Measurements from ENCODE around the gene ATP1A2. TPM values are rescaled to one million over a fixed set of nuclear protein-coding genes. Genes with fewer than 3 reads are reported as not detected.

Gene ATP1A2
- total RNA-seq, 1 experiment from 2014 or later = not detected

DNA sequence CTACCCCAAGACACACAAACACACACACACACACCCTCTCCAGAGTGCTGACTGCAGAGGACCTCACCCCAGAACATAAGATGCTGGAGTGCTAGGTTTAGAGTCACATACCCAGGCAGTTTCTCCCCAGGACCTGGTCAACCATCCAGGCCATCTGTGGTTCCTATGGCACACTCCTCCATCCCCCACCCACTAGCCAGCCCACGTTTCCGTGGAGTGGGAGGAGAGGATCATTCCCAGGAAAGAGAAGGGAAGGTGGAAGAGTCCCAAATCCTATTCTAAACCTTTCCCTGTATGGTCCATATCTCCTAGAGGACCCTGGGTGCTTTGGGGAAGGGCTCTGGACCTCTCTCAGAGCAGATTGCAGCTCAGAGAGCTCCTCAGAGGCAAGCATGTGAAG lies 33.1 kb upstream of the ATP1A2 start:
- Histone ChIP-seq H3K27me3 (ENCODE audit: low read length) (no peaks in the 10 kb centered on the region), H3K9me2 (replicated peaks; ENCODE audit: insufficient read depth, low read length) (no peaks in the 10 kb centered on the region), H4K20me1 (ENCODE audit: insufficient read depth, low read depth, low read length) (no peaks in the 10 kb centered on the region; the same call in 1 of the 2 replicates), H2AFZ (ENCODE audit: low read length) (no peak overlapping the region), H3K4me3 (ENCODE audit: low read length) (no peak overlapping the region), H3K9ac (ENCODE audit: low read length) (no peak overlapping the region), H3K36me3 (ENCODE audit: insufficient read depth, low read length) (0 out of 2 replicates have a peak, but pooled peaks cover 3% of the 10 kb centered on the region), H3K4me2 (ENCODE audit: low read depth, low read length, poor library complexity, severe bottlenecking) (no peak overlapping the region), H3K79me2 (ENCODE audit: low read length) (no peaks in the 10 kb centered on the region), H3K4me1 (ENCODE audit: low read length) (peaks cover 4% of the 10 kb centered on the region; the same call in 1 of the 2 replicates), H3K27ac (ENCODE audit: low read length) (no peak overlapping the region), H3K9me3 (ENCODE audit: low read length) (no peaks in the 10 kb centered on the region)
- no peak for DNase-seq

DNA sequence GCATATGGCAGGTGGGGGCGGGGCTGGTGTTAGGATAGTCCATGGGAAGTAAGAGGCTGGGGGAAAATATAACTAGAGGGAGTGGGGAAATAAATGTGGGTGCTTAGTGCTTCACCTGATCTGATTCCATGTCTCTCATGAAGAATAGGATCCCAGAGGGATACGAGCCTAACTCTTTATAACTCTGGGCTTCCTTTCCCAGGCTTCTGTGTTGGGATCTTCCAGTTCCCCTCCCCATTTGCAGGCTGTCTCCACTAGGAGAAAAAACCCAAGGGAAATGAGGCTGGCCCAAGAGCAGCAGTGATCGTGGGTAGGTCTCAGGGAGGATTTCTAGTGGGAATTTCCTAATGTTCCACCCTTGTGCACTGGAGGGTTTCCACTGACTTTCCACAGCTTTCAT lies 32.6 kb upstream of the ATP1A2 start:
- no peak overlapping the region for H3K27ac ChIP-seq (ENCODE audit: low read length)
- no peaks in the 10 kb centered on the region for H3K27me3 ChIP-seq (ENCODE audit: low read length)
- peaks cover 3% of the 10 kb centered on the region; the same call in 1 of the 2 replicates for H3K4me1 ChIP-seq (ENCODE audit: low read length)
- H3K9me3 ChIP-seq (ENCODE audit: low read length) = no peaks in the 10 kb centered on the region
- no peak overlapping the region for H3K4me3 ChIP-seq (ENCODE audit: low read length)
- DNase-seq = no peak
- H3K9me2 ChIP-seq (replicated peaks; ENCODE audit: insufficient read depth, low read length) = no peaks in the 10 kb centered on the region
- H3K36me3 ChIP-seq (ENCODE audit: insufficient read depth, low read length) = 0 out of 2 replicates have a peak, but pooled peaks cover 3% of the 10 kb centered on the region
- H2AFZ ChIP-seq (ENCODE audit: low read length) = no peak overlapping the region
- H3K4me2 ChIP-seq (ENCODE audit: low read depth, low read length, poor library complexity, severe bottlenecking) = no peak overlapping the region
- no peak overlapping the region for H3K9ac ChIP-seq (ENCODE audit: low read length)
- no peaks in the 10 kb centered on the region; the same call in 1 of the 2 replicates for H4K20me1 ChIP-seq (ENCODE audit: insufficient read depth, low read depth, low read length)
- no peaks in the 10 kb centered on the region for H3K79me2 ChIP-seq (ENCODE audit: low read length)

DNA sequence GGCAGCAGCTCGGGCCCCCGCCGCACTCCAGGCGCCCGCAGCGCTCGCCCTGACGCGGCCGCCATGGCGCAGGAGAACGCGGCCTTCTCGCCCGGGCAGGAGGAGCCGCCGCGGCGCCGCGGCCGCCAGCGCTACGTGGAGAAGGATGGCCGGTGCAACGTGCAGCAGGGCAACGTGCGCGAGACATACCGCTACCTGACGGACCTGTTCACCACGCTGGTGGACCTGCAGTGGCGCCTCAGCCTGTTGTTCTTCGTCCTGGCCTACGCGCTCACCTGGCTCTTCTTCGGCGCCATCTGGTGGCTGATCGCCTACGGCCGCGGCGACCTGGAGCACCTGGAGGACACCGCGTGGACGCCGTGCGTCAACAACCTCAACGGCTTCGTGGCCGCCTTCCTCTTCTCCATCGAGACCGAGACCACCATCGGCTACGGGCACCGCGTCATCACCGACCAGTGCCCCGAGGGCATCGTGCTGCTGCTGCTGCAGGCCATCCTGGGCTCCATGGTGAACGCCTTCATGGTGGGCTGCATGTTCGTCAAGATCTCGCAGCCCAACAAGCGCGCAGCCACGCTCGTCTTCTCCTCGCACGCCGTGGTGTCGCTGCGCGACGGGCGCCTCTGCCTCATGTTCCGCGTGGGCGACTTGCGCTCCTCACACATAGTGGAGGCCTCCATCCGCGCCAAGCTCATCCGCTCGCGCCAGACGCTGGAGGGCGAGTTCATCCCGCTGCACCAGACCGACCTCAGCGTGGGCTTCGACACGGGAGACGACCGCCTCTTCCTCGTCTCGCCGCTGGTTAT lies 31.4 kb upstream of the ATP1A2 start:
- Histone ChIP-seq H3K4me1 (ENCODE audit: low read length) (no peaks in the 10 kb centered on the region), H3K9ac (ENCODE audit: low read length) (no peak overlapping the region), H3K27me3 (ENCODE audit: low read length) (no peaks in the 10 kb centered on the region), H2AFZ (ENCODE audit: low read length) (no peak overlapping the region), H3K9me2 (replicated peaks; ENCODE audit: insufficient read depth, low read length) (no peaks in the 10 kb centered on the region), H3K4me2 (ENCODE audit: low read depth, low read length, poor library complexity, severe bottlenecking) (no peak overlapping the region), H3K4me3 (ENCODE audit: low read length) (no peak overlapping the region), H3K36me3 (ENCODE audit: insufficient read depth, low read length) (0 out of 2 replicates have a peak, but pooled peaks cover 3% of the 10 kb centered on the region), H3K9me3 (ENCODE audit: low read length) (no peaks in the 10 kb centered on the region), H4K20me1 (ENCODE audit: insufficient read depth, low read depth, low read length) (no peaks in the 10 kb centered on the region; the same call in 1 of the 2 replicates), H3K79me2 (ENCODE audit: low read length) (no peaks in the 10 kb centered on the region), H3K27ac (ENCODE audit: low read length) (no peak overlapping the region)
- DNase-seq = no peak

DNA sequence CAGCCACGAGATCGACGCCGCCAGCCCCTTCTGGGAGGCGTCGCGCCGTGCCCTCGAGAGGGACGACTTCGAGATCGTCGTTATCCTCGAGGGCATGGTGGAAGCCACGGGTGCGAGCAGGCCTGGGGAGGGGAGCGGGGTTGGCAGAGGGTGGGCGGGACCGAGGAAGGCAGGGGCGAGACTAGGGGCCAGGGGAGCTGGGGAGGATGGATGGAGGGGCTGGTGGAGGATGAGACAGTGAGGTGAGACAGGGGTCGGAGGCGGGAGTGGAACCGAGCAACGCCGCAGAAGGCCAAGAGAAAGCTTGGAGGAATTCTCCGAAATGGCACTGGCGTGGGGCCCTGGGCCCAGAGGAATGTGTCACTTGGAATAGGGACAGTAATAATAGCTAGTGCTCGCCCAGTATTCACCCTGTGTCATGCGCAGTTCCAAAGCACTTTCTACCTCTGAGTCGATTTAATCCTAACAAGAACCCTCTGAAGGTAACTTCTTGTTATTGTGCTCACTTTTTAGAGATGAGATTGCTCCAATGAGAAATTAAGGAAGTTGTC lies 30.7 kb upstream of the ATP1A2 start:
- H2AFZ ChIP-seq (ENCODE audit: low read length) = no peak overlapping the region
- H3K9me2 ChIP-seq (replicated peaks; ENCODE audit: insufficient read depth, low read length) = no peaks in the 10 kb centered on the region
- H3K4me2 ChIP-seq (ENCODE audit: low read depth, low read length, poor library complexity, severe bottlenecking) = no peak overlapping the region
- no peak overlapping the region for H3K9ac ChIP-seq (ENCODE audit: low read length)
- no peak overlapping the region for H3K4me3 ChIP-seq (ENCODE audit: low read length)
- H3K27ac ChIP-seq (ENCODE audit: low read length) = no peak overlapping the region
- no peaks in the 10 kb centered on the region for H3K9me3 ChIP-seq (ENCODE audit: low read length)
- no peaks in the 10 kb centered on the region for H3K27me3 ChIP-seq (ENCODE audit: low read length)
- no peaks in the 10 kb centered on the region; the same call in 1 of the 2 replicates for H4K20me1 ChIP-seq (ENCODE audit: insufficient read depth, low read depth, low read length)
- H3K36me3 ChIP-seq (ENCODE audit: insufficient read depth, low read length) = 0 out of 2 replicates have a peak, but pooled peaks cover 3% of the 10 kb centered on the region
- H3K4me1 ChIP-seq (ENCODE audit: low read length) = no peaks in the 10 kb centered on the region
- no peaks in the 10 kb centered on the region for H3K79me2 ChIP-seq (ENCODE audit: low read length)
- no peak for DNase-seq

DNA sequence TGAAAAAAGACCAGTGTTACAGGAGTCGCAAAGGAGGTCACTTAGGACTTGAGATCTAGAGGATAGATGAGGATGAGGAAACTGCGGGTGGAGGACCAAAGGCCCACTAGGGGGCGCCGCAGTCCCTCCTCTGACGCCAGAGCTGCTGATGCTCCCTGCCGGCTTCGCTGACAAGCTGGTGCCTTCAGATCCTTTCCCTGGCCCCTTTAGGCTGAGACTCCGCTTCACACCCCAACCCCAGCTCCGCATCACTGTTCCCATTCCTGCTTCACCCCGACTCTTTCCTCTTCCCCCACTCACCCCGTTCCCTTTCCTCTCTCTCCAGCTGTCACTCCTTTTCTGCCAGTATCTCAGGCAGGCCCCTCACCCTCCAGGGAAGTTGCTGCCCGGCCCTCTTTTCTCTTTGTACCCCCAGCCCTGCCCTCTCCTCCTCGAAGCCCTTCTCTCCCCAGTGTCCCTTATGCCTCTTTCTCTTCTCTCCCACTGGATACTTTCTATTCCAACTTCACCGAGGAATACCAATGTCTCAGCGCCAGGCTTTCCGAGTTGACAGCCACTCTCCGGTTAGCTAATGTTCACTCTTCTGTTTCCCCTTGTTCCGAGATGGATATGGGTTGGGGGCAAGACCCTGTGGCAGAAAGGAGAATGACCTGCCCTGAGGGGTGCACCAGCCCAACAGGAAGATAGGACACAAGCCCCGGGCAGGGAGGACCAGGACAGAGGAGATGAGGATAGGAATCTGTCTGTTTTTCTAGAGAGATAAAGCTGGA lies 29.7 kb upstream of the ATP1A2 start:
- H2AFZ ChIP-seq (ENCODE audit: low read length) = no peak overlapping the region

DNA sequence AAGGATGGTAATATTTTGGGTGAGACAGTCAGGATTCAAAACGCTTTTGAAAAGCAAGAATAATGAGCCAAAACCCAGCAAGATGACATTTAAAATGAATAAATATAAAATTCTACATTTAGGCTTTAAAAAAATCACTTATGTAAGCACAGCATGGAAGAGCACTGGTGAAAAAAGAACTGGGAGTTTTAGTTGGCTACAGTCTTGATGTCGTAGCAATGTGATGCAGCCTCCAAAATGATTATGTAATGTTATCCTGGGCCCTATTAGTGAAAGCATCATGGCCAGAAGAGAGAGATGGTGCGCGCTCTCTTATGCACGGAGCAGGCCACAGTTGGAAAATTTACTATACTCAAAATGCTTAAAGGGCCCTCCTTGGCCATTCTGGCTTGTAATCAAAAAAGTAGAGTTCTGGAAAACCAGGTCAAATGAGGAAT lies 29.1 kb upstream of the ATP1A2 start:
- no peaks in the 10 kb centered on the region for H3K9me2 ChIP-seq (replicated peaks; ENCODE audit: insufficient read depth, low read length)
- 0 out of 2 replicates have a peak, but pooled peaks cover 3% of the 10 kb centered on the region for H3K36me3 ChIP-seq (ENCODE audit: insufficient read depth, low read length)
- H4K20me1 ChIP-seq (ENCODE audit: insufficient read depth, low read depth, low read length) = no peaks in the 10 kb centered on the region; the same call in 1 of the 2 replicates
- H3K27me3 ChIP-seq (ENCODE audit: low read length) = no peaks in the 10 kb centered on the region
- no peak for DNase-seq
- H2AFZ ChIP-seq (ENCODE audit: low read length) = no peak overlapping the region
- no peak overlapping the region for H3K4me2 ChIP-seq (ENCODE audit: low read depth, low read length, poor library complexity, severe bottlenecking)
- no peaks in the 10 kb centered on the region for H3K4me1 ChIP-seq (ENCODE audit: low read length)
- H3K4me3 ChIP-seq (ENCODE audit: low read length) = no peak overlapping the region
- H3K9ac ChIP-seq (ENCODE audit: low read length) = no peak overlapping the region
- H3K9me3 ChIP-seq (ENCODE audit: low read length) = no peaks in the 10 kb centered on the region
- no peak overlapping the region for H3K27ac ChIP-seq (ENCODE audit: low read length)
- no peaks in the 10 kb centered on the region for H3K79me2 ChIP-seq (ENCODE audit: low read length)

More for the DNA sequence above, 29.7 kb upstream of the ATP1A2 start:
- Histone ChIP-seq H3K9ac (ENCODE audit: low read length) (no peak overlapping the region), H3K9me3 (ENCODE audit: low read length) (no peaks in the 10 kb centered on the region), H3K27ac (ENCODE audit: low read length) (no peak overlapping the region), H3K27me3 (ENCODE audit: low read length) (no peaks in the 10 kb centered on the region), H3K4me2 (ENCODE audit: low read depth, low read length, poor library complexity, severe bottlenecking) (no peak overlapping the region), H3K4me1 (ENCODE audit: low read length) (no peaks in the 10 kb centered on the region), H3K36me3 (ENCODE audit: insufficient read depth, low read length) (0 out of 2 replicates have a peak, but pooled peaks cover 3% of the 10 kb centered on the region), H3K4me3 (ENCODE audit: low read length) (no peak overlapping the region), H3K79me2 (ENCODE audit: low read length) (no peaks in the 10 kb centered on the region), H4K20me1 (ENCODE audit: insufficient read depth, low read depth, low read length) (no peaks in the 10 kb centered on the region; the same call in 1 of the 2 replicates), H3K9me2 (replicated peaks; ENCODE audit: insufficient read depth, low read length) (no peaks in the 10 kb centered on the region)
- DNase-seq = peak; percentile 94

DNA sequence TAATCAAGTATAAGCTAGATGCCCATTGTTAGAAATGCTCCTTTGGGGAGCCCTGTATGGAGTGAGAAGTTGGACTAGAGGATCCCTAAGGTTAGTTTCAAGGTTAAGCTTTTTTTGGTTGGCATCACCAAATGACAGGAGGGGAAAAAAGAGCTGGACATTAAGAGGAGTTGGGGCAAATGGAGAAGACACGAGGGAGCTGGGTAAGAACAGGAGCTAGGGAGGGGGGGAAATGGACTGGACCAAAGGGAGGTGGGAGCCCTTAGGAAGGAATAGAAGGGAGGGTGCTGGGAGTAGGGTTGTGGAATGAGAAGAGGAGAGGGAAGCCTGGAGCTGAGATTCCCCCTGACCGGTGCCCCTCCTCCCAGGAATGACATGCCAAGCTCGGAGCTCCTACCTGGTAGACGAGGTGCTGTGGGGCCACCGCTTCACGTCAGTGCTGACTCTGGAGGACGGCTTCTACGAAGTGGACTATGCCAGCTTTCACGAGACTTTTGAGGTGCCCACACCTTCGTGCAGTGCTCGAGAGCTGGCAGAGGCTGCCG lies 28.4 kb upstream of the ATP1A2 start:
- no peaks in the 10 kb centered on the region for H3K27me3 ChIP-seq (ENCODE audit: low read length)
- H3K36me3 ChIP-seq (ENCODE audit: insufficient read depth, low read length) = 0 out of 2 replicates have a peak, but pooled peaks cover 3% of the 10 kb centered on the region
- no peaks in the 10 kb centered on the region; the same call in 1 of the 2 replicates for H4K20me1 ChIP-seq (ENCODE audit: insufficient read depth, low read depth, low read length)
- no peaks in the 10 kb centered on the region for H3K79me2 ChIP-seq (ENCODE audit: low read length)
- H3K9me3 ChIP-seq (ENCODE audit: low read length) = no peaks in the 10 kb centered on the region
- no peak overlapping the region for H3K27ac ChIP-seq (ENCODE audit: low read length)
- H2AFZ ChIP-seq (ENCODE audit: low read length) = no peak overlapping the region
- H3K4me1 ChIP-seq (ENCODE audit: low read length) = no peaks in the 10 kb centered on the region
- H3K4me3 ChIP-seq (ENCODE audit: low read length) = no peak overlapping the region
- no peak for DNase-seq
- no peaks in the 10 kb centered on the region for H3K9me2 ChIP-seq (replicated peaks; ENCODE audit: insufficient read depth, low read length)
- no peak overlapping the region for H3K4me2 ChIP-seq (ENCODE audit: low read depth, low read length, poor library complexity, severe bottlenecking)
- H3K9ac ChIP-seq (ENCODE audit: low read length) = no peak overlapping the region

Data from Karpas-422 (cell line).